ENCODE data around the gene POLR3F.
"Not testable (repeated sequence)": the region's sequence is repeated elsewhere in the genome, so short reads cannot be mapped to it uniquely, and the experiment has no call there.

The POLR3F gene

DNA sequence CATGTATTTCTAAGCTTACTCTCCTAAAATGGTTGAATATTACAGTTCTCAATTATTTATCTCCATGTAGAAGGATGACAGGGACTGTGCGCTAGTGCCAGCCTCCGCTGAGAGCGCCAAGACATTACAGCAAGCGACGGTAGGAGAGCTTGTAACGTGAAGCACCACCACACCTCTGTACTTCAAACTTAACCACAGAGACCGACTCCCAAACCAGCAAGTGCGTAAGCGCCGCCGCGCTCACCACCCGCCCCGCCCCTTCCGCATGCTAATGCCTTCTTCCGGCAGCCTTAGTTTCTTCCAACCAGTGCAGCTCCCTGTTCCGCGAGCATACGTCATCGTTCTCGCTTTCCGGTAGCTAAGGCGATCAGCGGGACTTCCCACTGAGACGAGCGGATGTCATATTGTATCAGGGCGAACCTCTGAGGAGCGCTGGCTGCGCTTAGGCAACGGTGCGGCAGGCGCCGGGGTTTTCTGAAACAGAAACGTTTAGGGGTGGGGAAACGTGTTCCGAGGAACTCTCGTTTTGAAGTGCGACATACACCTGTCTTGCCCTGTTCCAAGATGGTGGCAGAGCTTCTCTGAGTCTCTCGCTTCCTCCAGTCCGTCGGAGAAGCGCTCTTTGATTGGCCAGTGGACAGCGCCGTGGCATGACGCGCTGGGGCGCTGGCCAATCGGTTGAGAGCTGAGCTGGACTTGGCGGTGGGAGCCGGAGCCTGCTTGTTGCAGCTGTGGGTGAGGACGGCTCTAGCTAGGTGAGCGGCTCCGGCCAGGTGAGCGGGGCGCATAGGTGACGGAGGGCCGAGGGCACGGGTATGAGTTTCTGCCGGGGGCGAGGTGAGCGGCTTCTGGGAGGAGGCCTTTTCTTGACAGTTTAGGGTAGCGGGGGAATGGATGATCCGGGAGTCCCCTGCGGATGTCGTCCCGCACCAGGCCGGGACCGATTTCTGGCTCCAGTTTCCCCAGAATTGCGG lies 40.3 kb downstream of the POLR3F start, which contains the start of gene SEC23B:
SEC23B (plus strand) TSS at position 723 of the 974 bp plus-strand sequence. CDS start 2,896 bp downstream, outside the sequence.
- peak; percentile 98 for DNase-seq

DNA sequence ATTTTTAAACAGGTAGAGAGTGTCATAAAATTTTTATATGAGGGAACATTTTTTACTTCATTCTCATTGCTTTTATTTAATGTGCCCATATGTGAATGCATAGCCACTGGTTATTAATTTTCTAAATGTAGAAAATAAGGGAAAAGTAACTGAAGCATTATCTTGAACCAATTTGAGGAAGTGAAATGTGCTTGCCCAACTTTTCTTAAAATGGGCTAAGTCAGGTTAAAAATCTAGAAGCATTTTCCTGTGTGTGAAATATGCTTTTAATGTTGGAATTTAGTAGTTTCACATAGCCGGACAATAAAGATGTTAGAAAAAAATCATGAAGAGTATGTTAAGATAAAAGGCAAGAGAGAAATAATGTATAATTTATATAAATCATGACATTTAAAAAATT lies 44.4 kb downstream of the POLR3F start:
- no peak for DNase-seq

DNA sequence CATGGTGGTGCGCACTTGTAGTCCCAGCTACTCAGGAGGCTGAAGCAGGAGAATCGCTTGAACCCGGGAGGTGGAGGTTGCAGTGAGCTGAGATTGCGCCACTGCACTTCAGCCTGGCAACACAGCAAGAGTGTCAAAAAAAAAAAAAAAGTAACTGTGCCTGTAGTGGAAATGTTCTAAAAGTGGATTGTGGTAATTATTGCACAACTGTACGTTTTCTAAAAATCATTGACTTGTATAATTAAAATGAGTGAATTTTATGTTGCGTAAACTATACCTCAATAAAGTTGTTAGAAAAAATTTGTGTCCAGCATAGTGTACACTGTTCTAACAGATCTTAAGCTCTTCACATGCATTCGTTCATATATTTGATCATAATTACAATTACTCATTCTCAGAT lies 46.0 kb downstream of the POLR3F start:
- DNase-seq: no peak

- no peak for DNase-seq
These were observed 46.9 kb downstream of the POLR3F start for GRCh38 chr20:18514127-18514526.

GRCh38 chr20:18515973-18516372 lies 48.8 kb downstream of the POLR3F start:
- DNase-seq: no peak

- DNase-seq: not testable (repeated sequence)
These were observed 54.9 kb downstream of the POLR3F start for GRCh38 chr20:18522066-18522465.

DNA sequence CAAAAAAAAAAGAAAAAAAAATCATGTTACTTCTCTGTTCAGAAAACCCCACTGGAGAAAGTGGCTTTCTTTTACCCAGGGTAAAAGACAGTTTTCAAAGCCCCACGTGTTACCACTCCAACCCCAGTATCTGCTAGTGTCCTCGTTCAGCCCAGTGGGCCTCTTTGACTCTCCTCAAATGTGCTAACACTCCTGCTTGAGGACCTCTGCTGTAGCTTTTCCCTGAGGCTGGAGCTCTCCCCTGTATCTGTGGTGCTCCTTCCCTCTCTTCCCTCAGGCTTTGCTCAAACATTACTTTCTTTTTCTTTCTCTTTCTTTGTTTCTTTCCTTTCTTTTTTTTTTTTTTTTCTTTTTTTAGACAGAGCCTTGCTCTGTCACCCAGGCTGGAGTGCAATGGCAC lies 55.9 kb downstream of the POLR3F start:
- no peak for DNase-seq

- DNase-seq: no peak
These were observed 57.5 kb downstream of the POLR3F start for GRCh38 chr20:18524646-18525045.

DNA sequence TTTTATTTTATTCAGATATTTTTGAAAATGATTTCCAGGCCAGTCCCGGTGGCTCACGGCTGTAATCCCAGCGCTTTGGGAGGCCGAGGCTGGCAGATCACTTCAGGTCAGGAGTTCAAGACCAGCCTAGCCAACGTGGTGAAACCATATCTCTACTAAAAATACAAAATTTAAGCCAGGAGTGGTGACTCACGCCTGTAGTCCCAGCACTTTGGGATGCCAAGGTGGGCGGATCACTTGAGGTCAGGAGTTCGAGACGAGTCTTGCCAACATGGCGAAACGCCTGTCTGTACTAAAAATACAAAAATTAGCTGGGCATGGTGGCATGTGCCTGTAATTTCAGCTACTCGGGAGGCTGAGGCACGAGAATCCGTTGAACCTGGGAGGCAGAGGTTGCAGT lies 59.6 kb downstream of the POLR3F start:
- DNase-seq: not testable (repeated sequence)

DNA sequence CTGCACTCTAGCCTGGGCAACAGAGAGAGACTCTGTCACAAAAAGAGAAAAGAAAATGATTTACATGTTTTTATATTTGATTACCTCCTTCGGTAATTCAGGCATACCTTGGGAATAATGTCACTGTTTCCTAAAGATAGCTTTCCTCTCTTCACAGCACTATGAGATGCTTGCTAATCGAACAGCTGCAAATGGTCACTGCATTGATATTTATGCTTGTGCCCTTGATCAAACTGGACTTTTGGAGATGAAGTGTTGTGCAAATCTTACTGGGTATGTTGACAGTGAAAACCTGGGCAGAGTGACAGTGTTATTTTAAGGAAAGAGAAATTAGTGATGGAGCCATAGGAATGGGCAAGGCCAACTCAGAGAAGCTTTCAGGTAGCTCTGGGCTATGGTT lies 60.1 kb downstream of the POLR3F start:
- DNase-seq: no peak

- no peak for DNase-seq
These were observed 60.6 kb downstream of the POLR3F start for GRCh38 chr20:18527836-18528235.

DNA sequence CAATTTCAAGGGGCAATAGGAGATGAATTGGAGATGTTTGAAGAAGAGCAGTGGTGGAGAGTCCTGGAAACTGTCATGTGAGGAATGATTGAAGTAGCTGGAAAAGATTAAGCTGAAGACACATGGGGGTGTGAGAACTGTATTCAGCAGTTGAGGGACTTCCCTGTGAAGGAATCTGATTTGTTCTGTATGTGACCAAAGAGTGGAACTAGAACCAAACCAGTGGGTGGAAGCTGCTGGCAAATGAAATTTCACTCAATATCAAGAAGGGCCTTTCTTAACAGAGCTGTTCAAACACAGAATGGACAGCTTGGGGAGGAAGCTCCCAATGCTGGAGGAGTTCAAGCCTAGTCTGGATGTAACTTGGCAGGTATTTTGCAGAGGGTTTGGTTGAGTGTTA lies 61.9 kb downstream of the POLR3F start:
- no peak for DNase-seq

DNA sequence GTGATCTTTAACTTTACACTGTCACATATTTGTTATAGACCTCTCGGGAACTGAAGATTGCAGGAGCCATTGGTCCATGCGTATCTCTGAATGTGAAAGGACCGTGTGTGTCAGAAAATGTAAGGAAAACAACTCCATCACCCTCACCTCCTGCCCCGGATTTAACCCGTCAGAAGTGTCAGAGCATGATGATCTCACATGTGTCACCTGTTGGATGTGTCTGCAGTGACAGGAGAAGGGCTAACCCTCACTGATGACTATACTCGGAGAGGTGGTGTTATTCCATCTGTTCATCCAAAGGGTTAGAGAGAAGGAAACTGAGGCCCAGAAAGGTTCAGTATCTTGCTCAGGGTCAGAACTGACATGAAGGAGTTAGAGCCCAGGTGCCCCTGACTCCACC lies 65.4 kb downstream of the POLR3F start:
- DNase-seq: no peak

- DNase-seq: no peak
These were observed 66.3 kb downstream of the POLR3F start for GRCh38 chr20:18533491-18533890.

- DNase-seq: no peak
These were observed 66.9 kb downstream of the POLR3F start for GRCh38 chr20:18533978-18534644.
